ENCODE measurements around the gene C1QL1. TPM values are rescaled to one million over a fixed set of nuclear protein-coding genes. Genes with fewer than 3 reads are reported as not detected.

The C1QL1 gene
- polyA plus RNA-seq, 1 donor from 2014 or later = 0.19 TPM

DNA sequence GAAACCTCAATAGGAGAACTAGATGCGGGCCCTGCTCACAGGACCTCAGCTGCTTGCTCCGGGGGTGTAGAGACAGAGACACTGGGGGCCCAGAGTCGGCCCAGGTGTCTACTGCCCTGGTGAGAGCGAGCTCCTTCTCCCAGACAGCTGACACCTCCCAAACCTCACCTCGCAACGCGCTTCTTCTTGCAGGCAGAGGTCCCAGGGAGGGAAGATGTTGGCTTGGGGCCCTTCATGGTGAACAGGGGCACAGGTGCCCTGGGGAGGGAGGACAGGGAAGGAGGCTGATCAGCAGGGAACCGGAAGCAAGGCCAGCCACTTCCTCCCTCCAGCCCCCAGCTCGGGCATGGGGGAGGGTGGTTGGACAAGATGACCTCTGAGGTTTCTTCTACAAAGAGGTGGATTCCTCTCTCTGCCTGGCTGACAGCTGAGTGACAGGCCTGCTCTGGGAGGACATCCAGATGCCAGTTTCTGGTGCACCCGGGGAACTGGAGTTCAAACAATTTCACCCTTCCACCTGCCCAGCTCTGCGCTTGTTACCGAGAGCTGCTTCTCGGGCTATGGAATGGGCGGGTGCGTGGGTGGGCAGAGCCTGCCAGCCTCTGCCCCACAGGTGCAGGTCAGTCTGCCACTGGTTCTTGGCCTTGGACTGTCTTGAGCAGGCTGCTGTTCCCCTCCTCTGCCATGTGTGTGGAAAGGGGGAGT, 41.1 kb downstream of the C1QL1 start:
- no peaks in the 10 kb centered on the region for H3K36me3 ChIP-seq (ENCODE audit: insufficient read depth, low read length)

More for the DNA sequence above, 41.1 kb downstream of the C1QL1 start:
- Histone ChIP-seq H3K79me2 (replicated peaks; ENCODE audit: insufficient read depth, low read length) (no peaks in the 10 kb centered on the region), H3K4me2 (ENCODE audit: low read length) (no peak overlapping the region), H3K9me3 (ENCODE audit: low read length) (no peaks in the 10 kb centered on the region), H3K9ac (ENCODE audit: low read length) (no peak overlapping the region), H3K27me3 (ENCODE audit: insufficient read depth, low read depth, low read length) (no peaks in the 10 kb centered on the region), H4K20me1 (ENCODE audit: insufficient read depth) (no peaks in the 10 kb centered on the region), H3K27ac (ENCODE audit: low read length) (no peak overlapping the region), H3F3A (ENCODE audit: insufficient read depth, low read length, poor library complexity, severe bottlenecking) (no peaks in the 10 kb centered on the region), H3K4me3 (ENCODE audit: low read length) (no peak overlapping the region), H2AFZ (ENCODE audit: low read depth, low read length) (no peak overlapping the region), H3K9me2 (ENCODE audit: insufficient read depth, low read length) (no peaks in the 10 kb centered on the region)
- no peak for TF ChIP-seq POLR2AphosphoS5 (IDR thresholded peaks at IDR 0.05)
- no peak for TF ChIP-seq RAD21 (conservative IDR thresholded peaks at IDR 0.05)
- no peak for TF ChIP-seq EZH2 (IDR thresholded peaks at IDR 0.05; ENCODE audit: borderline replicate concordance, insufficient read depth, low read length, poor library complexity, severe bottlenecking)
- TF ChIP-seq REST (IDR thresholded peaks at IDR 0.05; ENCODE audit: borderline replicate concordance) = no peak
- no peak for TF ChIP-seq EP300 (conservative IDR thresholded peaks at IDR 0.05; ENCODE audit: poor library complexity, severe bottlenecking)
- no peak for TF ChIP-seq CTCF (IDR thresholded peaks at IDR 0.05; ENCODE audit: poor library complexity, severe bottlenecking)
- TF ChIP-seq TAF1 (IDR thresholded peaks at IDR 0.05; ENCODE audit: low read depth) = no peak
- TF ChIP-seq SMC3 (conservative IDR thresholded peaks at IDR 0.05; ENCODE audit: poor library complexity) = no peak
- TF ChIP-seq MXI1 (conservative IDR thresholded peaks at IDR 0.05; ENCODE audit: poor library complexity, severe bottlenecking) = no peak

Data from neural cell (in vitro differentiated cells).